A673 (cell line): Measurements from ENCODE around the gene ZNF516.

Experiments
- CTCF ChIP-seq: fragments of 300-800, 200-600 bp; sonication (generic); conservative IDR thresholded peaks from 2 replicates; pipeline ENCODE4 v1.5.1; 2017; ENCODE audit warnings: low read depth, mild to moderate bottlenecking, antibody characterized with exemption, low read length, moderate library complexity, mixed read lengths
- EZH2 ChIP-seq: fragments of 200-600 bp; sonication (generic); IDR thresholded peaks from 2 replicates; pipeline ENCODE4 v1.6.1; 2017; ENCODE audit warnings: borderline replicate concordance, low read depth, mild to moderate bottlenecking, mixed read lengths, antibody characterized with exemption, low read length; ENCODE audit not compliant: poor library complexity, severe bottlenecking

- no peak for TF ChIP-seq EZH2
- TF ChIP-seq CTCF = no peak
These were observed 8.8 kb upstream of the ZNF516 start for GRCh38 chr18:76503649-76504386.
